Renal cortex interstitium (tissue), 11 donors: ENCODE measurements around the gene FXYD1. TPM values are rescaled to one million over a fixed set of nuclear protein-coding genes. Genes with fewer than 3 reads are reported as not detected.

Source experiments
- DNase-seq, 11 donors: peaks; one replicate each; pipeline ENCODE4 v3.0.0-alpha.2; 2013; ENCODE audit warnings: low read depth in 9 of 11, low spot score in 4 of 11; ENCODE audit errors: extremely low read depth in 1 of 11
- polyA plus RNA-seq, 3 donors: library from polyadenylated mRNA; unstranded; fragments of 120-200 nt; gene quantifications; one replicate each; pipeline ENCODE4 v1.2.1, GENCODE V29; 2013; ENCODE audit not compliant: insufficient read length in 3 of 3

The FXYD1 gene
- polyA plus RNA-seq, 3 donors: 22.3 to 27.3 (median 25.7) TPM

DNA sequence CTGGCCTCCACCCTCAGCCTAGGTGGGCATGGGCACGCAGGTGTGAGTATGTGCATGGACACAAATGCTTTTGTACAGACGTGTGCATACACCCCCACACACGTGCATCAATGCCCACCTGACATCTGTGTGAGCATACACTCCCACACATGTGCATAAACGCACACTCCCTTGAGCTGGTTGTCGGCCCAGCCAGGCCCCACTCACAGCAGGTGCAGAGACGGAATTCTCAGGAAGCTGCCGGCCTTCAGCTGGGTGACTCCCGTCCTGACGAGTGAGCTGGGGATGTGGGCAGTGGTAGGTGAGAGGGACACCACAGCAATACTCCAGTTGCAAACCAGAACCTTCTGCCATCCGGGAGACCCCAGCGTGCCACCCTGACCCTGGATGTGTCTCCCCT, 4.8 kb upstream of the FXYD1 start:
- DNase-seq: no peak

- no peak for DNase-seq
Measured at GRCh38 chr19:35134601-35135242, 3.9 kb upstream of the FXYD1 start, which contains the start of gene LGI4. Gene LGI4 (minus strand): TSS chr19:35135059. CDS start chr19:35134680, 379 bp downstream.

GRCh38 chr19:35135389-35135909, 3.2 kb upstream of the FXYD1 start:
- DNase-seq: peak in 9 of 11 donors; percentile 53 to 82 (median 79)

- no peak for DNase-seq
Measured at GRCh38 chr19:35136231-35136630, 2.4 kb upstream of the FXYD1 start.

GRCh38 chr19:35136977-35137702, 1.5 kb upstream of the FXYD1 start:
- DNase-seq: no peak

- no peak for DNase-seq
Measured at GRCh38 chr19:35140207-35140961, 1.8 kb downstream of the FXYD1 start.

- peak in 3 of 11 donors; percentile 64 to 66 (median 65) for DNase-seq
Measured at GRCh38 chr19:35140962-35141836, 2.6 kb downstream of the FXYD1 start.

GRCh38 chr19:35141837-35142605, 3.4 kb downstream of the FXYD1 start:
- no peak for DNase-seq

GRCh38 chr19:35142606-35143230, 4.1 kb downstream of the FXYD1 start:
- no peak for DNase-seq

- DNase-seq: no peak
Measured at GRCh38 chr19:35143231-35143715, 4.6 kb downstream of the FXYD1 start, which contains the start of gene FXYD7. Gene FXYD7 (plus strand): TSS chr19:35143255. CDS start chr19:35143334, 79 bp downstream.

DNA sequence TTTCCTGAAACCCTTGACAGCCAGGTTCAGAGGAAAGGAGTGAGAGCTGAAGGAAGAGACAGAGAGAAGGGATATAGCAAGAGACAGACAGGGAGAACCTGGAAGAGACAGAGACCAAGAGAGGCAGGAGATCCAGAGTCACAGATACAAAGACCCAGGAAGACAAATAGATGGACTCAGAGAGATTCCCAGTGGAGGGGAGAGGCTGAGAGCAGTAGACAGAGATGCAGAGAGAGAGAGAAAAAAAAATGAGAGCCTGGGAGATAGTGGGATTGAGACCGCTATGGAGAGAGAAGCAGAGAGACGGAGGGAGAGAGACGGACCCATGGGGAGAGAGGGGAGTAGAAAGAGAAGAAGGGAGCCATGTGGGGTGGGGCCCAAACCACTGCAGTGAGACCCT, 5.2 kb downstream of the FXYD1 start:
- no peak for DNase-seq

GRCh38 chr19:35144259-35144599, 5.6 kb downstream of the FXYD1 start:
- no peak for DNase-seq

DNA sequence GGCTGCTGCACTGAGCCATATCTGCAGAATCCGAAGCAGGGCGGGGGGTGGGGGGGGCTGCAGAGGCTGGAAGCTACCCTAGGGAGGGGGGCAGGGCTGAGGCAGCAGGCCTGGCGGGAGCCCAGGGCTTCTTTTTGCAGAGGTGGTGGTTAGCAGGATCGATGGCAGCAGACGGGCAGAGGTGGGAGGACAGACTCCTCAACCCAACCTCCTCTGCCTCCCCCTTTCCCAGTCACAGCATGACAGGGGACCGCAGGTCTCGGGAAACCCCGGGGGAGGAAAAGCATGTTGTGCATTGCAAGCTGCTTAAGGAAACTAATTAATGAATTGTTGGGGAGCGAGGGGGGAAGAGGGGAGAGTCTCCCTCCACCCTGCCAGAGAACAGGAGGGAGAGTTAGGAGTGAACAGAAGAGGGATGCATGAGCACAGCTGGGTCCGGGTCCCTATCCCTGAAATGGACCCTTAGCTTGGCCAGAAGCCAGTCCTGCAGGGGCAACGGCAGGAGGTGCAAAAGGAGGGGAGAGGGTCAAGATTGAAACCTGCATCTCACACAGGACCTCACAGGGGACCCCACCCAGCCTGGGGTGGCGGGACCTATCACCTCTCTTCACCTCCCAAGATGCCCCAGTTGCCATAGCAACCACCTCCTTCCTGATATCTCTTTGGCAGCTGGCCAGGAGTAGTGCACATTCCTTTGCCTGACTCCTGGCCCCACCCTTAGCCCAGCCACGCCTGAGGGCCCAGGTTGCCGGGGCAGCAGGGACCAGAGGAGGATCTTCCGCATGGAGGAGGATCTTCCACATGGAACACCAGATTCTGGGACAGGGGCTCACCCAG, 6.2 kb downstream of the FXYD1 start:
- DNase-seq: peak in 1 of 11 donors; percentile 69

DNA sequence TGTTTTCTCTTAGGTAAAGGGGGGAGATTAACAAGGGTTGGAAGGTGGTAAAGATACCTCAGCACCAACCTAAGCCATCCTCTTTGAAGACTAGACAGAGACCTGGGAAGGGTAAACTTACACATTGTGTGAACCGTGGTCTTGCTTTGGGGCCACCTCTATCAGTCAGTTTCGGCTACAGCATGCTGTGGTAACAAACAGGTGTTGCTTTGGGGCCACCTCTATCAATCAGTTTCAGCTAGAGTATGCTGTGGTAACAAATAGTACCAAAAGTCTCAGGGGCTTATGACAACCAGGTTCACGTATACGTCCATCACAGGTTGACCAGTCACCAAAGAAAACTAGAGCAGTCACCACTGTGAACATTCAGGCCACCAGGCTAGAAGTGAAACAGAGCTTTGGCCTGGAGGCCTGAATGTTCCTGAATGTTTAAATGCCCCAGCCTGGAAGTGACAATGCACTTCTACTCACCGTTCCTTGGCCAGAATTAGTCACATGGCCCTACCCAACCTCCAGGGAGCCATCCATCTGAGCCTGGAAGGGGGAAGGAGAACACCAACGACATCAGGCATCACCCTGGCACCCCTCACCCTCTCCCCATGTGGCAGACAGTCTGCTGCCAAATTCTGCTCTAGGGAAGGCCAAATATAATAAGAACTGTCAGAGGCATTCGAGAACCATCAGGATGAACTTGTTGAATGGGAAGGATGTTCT, 8.3 kb downstream of the FXYD1 start:
- no peak for DNase-seq

DNA sequence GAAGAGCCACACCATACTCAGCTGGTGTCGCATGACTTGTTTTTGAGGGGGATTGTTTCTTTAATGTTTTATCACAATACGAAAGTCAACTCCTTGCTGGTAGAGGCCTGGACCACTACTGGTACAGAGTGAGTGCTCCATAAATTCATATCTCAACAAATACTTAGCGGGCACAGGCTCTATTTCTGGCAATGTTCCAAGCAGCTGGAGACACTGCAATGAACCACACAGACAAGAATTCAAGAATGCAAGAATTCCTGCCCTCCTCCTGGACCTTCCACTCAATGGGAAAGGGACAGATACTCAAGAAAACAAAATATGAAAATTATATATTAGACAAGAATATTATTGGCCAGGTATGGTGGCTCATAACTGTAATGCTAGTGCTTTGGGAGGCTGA, 10.8 kb downstream of the FXYD1 start:
- no peak for DNase-seq

- no peak for DNase-seq
Measured at GRCh38 chr19:35150445-35150844, 11.8 kb downstream of the FXYD1 start.
